GM19023 (cell line): ENCODE measurements around the gene FOXN3.
"Not testable (repeated sequence)": the region's sequence is repeated elsewhere in the genome, so short reads cannot be mapped to it uniquely, and the experiment has no call there.

ENCODE experiments used
- ATAC-seq: cut with Tn5 transposase; IDR thresholded peaks from one replicate; pipeline ENCODE4 v1.9.1; 2021; ENCODE audit warnings: mild to moderate bottlenecking, moderate library complexity; ENCODE audit not compliant: unreplicated experiment

FOXN3 gene

DNA sequence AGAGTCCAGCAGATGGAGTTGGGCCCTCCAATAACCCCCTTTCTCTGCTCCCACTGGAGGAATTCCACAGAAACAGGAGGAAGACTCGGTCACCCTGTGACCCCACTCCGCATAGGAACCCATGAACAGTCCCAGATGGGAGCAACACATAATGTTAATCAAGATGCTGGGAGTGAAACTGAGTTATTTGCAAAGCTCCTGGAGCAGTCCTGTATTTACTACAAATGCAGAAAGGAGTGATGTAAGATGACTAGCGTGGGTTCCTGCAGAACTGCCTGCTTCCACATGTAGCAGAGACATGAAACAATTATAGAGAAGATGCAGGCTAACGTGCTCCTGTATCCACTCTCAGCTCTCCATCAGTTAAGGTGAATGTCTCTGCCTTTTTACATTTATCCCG, 274.7 kb downstream of the FOXN3 start:
- no peak for ATAC-seq

DNA sequence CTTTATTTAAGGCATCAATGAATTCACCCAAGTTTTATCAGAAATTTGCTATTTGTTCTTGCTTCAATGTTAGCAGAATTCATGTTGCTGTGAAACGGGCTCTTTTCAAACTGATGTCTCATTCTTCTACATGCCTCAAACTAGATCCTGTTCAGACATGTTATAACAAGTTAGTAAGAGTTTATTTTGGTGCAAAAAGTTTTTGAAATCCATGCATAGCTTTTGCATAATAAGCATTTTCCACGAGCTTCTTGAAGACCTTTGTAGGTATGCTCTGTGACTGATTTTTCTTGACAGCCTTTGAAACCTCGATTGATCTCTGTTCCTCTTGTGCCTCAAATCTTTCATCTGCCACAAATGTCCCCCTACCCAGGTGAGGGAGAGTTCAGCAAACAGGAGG, 275.2 kb downstream of the FOXN3 start:
- ATAC-seq = no peak

DNA sequence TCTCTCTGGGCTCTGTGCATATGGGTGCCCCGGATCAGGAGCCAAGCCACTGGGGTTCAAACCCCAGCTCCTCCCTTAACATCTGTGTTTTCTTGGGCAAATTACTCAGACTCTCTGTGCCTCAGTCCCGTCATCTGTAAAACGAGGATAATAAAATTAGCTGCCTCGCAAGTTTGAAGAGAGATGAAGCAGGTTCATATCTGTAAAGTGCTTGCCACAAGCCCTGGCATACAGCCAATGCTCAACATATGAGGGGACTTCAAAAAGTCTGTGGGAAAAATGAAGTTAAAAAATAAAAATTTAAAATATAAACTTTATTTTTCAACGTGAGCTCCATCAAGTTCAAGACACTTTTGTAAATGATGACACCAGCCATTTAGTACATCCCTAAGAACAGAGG, 276.7 kb downstream of the FOXN3 start:
- no peak for ATAC-seq

- ATAC-seq = no peak
Measured at GRCh38 chr14:89139404-89140247, 277.4 kb downstream of the FOXN3 start.

DNA sequence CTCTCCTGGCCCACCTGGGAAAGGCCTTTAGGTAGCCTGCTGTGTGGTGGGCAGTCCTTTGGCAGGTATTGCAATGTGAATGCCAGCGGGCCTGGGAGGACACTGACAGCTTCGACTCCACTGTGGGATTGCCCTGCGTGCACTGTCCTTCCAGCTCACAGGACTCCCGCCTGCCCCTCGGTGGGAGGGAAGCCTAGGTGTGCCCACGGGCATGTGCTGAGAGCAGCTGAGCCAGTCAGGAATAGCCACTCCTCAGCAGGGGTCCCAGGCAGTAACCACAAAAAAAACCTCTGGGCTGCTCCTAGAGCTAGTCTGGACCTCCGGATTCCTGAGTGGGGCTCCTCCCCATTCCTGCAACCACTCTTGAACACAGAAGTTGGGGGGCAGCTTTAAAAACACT, 278.2 kb downstream of the FOXN3 start:
- ATAC-seq = no peak

DNA sequence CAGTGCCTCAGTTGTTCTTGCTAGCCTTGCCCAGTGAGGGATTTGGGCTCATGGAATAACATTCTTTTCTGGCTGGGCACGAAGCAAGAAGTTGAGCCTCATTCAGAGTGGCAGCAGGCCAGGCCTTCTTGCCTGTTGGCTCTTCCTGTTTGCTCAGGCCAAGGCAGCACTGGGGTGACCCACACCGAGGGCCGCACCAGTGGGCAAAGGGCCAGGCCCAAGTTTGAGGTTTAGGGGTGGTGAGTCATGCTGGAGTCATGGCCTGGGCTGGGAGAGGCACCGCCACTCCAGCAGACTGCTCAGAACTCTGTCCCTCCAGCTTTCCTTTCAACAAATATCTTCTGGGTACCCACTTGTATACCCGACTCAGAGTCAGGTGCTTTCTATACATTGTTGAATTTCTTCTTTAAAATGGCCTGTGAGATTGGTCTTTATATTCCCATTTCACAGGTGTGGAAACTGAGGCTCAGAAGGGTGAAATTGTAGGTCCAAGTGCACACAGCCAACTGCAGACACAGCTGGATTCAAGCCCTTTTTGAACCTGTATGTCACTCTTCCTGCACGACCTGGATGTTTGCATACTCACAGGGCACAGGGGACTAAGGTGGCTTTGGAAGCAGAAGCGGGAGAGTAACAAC, 279.4 kb downstream of the FOXN3 start:
- ATAC-seq = no peak

- ATAC-seq = no peak
Measured at GRCh38 chr14:89136587-89136986, 280.4 kb downstream of the FOXN3 start.

DNA sequence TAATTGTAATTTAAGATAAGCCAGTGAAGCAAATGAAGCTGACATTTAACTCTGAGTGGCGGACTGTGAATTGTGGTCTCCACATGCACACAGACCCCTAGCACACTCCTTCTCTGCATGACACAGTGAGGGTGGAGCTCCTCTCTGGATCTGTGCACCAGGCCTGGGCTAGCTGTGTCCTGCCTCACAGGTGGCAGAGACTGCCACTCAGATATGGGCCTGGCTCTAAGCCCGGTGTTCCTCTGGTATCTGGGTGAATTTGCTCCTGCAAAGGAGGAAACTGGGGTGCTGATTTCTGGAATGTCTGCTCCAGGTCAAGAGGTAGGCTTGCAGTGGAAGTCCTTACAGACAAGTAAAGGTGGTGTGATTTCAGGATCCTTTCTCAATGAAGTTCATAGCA, 282.4 kb downstream of the FOXN3 start:
- ATAC-seq = no peak

GRCh38 chr14:89131004-89131750, 285.9 kb downstream of the FOXN3 start:
- no peak for ATAC-seq

DNA sequence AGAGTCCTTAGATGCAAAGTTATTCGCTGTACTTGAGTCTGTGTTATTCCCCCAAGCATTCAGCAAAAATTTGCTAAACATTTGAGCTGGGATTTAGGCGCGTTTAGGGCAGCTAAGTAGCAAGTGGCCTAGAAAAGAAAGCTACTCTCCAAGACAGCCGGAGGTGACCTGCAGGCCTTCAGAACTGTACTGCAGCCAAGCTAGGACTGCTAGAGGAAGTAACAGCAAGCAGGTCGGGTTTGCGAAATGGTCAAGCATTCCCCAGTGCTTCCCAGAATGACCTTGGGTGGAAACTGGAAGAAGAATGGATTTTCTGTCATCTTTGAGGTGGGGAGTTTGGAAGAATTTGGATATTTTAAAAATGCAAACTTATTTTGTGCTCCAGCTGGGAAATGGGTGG, 287.5 kb downstream of the FOXN3 start:
- ATAC-seq = no peak

GRCh38 chr14:89128311-89129026, 288.6 kb downstream of the FOXN3 start:
- ATAC-seq = no peak

DNA sequence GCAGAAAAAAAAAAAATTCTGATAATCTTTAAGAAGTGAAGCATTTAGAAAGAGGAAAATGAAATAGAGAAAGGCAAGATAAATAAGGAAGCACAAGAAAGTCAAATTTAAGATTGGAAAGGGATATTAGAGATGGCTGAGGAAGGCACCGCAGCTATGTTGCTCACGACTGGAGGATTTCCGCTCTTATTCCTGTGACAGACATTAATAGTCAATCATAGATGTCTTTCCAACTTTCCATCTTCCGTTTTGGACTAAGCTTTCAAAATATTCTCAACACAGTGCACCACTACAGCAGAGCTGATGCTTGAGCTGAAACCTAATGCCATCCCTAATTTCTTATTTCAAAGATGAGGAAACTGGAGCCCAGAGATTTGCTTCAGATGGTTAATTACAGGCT, 290.6 kb downstream of the FOXN3 start:
- no peak for ATAC-seq

DNA sequence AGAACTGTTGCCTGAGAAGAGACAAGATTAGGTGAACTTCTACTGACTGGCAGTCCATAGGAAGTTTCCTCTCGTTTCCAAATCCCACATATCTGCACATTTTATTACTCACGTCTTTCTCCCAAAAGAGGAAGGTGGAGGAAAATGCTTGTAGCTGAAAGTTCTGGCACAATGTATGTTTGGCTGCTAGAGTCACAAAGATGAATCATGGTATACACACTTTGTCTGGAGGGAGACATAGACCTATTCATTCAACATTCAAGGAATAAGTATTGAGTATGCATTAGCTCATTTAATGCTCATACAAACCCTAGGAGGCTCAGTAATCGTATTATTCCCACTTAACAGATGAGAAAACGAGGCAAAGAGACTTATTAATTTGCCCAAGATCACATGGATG, 291.8 kb downstream of the FOXN3 start:
- no peak for ATAC-seq

DNA sequence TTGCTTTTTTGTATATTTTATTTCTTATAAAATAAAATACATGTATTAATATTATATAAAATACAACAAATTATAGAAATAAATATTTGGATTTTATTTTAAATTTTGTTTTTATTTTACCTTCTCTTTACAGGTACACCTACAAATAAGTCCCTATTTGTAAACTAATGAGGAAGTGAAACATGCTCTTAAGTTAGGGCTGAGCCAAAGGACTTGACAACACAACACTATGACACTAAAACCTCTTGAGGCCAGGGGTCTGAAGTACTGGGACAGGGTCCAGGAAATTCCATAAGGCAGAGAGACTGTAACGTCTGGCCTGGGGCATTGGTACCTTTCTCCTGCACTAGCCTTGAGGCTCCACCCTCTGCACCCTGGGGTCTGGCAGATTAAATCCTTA, 293.2 kb downstream of the FOXN3 start:
- no peak for ATAC-seq

DNA sequence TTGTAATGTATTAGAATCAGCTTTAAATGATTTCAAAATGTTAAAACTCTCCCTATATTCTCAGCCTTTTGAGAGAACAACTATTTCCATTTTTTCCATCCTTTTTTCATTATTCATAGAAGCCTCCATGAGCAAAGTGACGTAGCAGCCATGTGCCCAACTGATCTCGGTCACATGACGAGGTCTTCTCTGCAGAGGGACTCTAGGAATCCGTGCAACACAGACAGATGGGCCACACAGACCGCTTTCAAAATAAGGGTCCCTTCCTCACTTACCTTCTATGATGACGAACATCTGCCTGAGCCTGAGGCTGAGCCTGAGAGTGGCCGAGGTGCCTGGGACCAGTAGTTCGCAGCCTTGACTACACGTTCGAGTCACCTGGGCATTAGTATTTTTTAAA, 293.8 kb downstream of the FOXN3 start:
- ATAC-seq = no peak

DNA sequence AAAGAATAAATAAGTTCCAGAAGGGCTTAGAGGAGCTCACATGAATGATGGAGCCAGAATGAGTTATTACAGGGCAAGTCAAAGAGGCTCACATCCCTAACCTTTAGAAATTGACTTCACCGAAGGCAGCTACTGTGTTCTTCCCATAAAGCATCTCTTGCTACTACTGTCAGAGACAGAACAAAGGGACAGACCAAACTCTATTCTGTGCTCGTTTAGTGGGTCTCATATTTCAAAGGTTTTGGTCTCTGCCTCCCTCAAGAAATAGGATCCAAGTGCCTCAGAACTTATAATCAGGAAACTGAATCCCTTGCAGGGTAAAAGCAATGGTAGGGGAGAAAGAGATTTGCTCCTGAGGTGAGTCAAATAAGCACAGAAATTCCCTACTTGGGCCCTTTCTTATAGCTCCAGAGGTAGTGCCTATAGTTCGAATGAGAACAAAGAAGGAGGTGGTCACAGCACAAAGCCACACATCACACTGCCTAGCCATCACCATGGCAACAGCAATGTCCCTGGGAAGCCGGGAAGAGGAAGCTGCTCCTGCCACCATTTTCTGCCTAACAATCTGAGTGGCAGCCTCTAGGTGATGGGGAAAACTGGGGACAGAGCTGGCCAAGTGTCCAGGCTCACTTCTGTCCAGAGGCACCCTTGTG, 294.9 kb downstream of the FOXN3 start:
- ATAC-seq = no peak

GRCh38 chr14:89117012-89117411, 300.0 kb downstream of the FOXN3 start:
- ATAC-seq = no peak

- ATAC-seq = no peak
Measured at GRCh38 chr14:89114109-89114508, 302.9 kb downstream of the FOXN3 start.

DNA sequence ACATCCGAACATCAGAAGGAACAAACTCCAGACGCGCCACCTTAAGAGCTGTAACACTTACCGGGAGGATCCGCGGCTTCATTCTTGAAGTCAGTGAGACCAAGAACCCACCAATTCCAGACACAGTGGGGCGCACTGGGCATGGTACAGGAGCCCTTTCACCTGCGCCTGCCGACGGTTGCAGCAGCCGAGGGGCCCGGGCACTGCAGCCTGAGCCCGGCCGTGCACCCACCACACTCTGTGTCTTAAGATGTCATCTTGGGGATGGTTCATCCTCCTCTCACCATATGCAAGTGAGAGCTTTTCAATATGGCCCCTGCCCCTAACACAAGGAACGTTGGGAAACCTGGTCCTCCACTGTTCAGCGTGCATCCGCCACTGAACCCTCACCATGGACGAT, 304.3 kb downstream of the FOXN3 start:
- no peak for ATAC-seq

DNA sequence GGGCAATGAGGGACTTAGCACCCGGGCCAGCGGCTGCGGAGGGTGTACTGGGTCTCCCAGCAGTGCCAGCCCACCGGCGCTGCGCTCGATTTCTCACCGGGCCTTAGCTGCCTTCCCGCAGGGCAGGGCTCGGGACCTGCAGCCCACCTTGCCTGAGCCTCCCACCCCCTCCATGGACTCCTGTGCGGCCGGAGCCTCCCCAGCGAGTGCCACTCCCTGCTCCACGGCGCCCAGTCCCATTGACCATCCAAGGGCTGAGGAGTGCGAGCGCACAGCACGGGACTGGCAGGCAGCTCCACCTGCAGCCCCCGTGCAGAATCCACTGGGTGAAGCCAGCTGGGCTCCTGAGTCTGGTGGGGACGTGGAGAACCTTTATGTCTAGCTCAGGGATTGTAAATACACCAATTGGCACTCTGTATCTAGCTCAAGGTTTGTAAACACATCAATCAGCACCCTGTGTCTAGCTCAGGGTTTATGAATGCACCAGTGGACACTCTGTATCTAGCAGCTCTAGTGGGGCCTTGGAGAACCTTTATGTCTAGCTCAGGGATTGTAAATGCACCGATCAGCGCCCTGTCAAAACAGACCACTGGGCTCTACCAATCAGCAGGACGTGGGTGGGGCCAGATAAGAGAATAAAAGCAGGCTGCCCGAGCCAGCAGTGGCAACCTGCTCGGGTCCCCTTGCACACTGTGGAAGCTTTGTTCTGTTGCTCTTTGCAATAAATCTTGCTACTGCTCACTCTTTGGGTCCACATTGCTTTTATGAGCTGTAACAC, 305.1 kb downstream of the FOXN3 start:
- not testable (repeated sequence) for ATAC-seq
